KBM-7 (cell line): ENCODE data around the gene TMEM116.
"Not testable (repeated sequence)": the region's sequence is repeated elsewhere in the genome, so short reads cannot be mapped to it uniquely, and the experiment has no call there.

Source experiments
- DNase-seq: peaks from one replicate; pipeline ENCODE4 v3.0.0-alpha.2; 2015
- in situ Hi-C: fragments of 300-500 bp; cut with MboI; formaldehyde crosslinking; loops from 2 replicates; pipeline ENCODE4 v1.14.3; 2020; ENCODE audit warnings: low sequenced_read_pairs, low pct_unique_long_range_greater_than_20kb, mixed read lengths

TMEM116 gene

DNA sequence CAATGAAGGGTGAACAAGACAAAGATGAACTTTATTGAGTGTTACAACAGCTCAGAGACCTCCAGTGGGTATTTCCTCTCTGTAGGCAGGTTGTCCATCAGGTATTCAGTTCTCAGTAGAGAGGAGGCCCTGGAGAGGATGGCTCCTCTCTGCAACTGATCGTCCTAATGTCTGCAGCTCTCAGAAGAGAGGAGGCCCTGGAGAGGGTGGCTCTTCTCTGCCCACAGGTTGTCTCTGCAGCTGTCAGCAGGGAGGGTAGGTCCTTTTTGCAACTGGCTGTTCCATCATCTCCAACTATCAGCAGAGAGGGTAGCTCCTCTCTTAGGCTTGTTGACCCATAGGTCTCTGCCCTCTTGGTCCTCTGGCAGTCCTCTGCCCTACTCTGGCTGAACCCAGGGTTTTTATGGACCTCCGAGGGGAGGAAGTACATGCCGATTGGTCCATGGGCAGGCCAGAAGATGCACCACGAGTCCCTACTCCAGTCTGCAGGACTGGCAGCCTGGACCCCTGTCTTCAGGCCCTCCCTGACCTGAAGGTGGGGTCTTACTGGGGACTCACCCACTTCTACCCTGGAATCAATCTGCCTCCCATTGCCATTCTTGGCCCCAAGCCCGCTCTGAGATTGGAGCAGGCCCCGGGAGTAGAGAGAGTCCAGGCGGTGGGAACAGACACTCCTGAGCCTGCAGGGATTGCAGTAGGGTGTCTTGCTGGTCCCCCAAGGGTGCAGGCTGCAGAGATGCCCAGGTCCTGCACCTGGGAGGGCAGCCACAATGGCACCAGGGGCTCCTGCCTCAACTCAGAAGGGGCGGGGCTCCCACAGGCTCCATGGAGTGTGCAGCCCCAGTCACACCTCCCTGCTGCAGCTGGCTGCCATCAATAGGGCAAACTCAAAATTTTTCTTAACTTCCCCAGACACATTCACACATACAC, 2.3 kb downstream of the TMEM116 start:
- in situ Hi-C loops: no loop called here
- no peak for DNase-seq

DNA sequence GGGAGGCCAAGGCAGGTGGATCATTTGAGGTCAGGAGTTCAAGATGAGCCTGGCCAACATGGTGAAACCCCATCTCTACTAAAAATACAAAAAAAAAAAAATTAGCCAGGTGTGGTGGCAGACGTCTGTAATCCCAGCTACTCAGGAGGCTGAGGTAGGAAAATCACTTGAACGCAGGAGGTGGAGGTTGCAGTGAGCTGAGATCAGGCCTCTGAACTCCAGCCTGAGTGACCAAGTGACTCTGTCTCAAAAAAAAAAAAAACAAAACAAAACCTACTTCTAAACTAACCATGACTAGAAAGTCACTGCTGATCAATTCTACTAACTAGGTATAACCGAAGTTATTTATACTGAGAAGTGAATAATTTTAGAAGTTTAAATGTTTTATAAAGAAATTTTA, 3.4 kb downstream of the TMEM116 start:
- DNase-seq, in situ Hi-C loops: not testable (repeated sequence)

DNA sequence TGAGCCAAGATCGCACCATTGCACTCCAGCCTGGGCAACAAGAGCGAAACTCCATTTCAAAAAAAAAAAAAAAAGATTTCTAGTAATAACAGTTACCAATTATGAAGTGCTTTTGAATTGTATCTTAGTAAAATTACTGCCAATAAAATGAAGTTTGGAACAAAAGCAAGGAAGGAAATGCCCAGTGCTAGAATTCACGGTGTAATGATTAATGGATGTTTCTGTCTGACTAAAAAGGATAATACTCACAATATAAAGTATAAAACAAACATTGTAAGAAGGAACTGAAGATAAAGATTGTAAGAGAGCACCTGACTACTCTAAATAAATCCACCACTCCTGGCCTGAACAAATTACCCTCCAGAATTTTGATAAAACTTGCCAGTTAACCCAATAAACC, 4.0 kb downstream of the TMEM116 start:
- no peak for DNase-seq

DNA sequence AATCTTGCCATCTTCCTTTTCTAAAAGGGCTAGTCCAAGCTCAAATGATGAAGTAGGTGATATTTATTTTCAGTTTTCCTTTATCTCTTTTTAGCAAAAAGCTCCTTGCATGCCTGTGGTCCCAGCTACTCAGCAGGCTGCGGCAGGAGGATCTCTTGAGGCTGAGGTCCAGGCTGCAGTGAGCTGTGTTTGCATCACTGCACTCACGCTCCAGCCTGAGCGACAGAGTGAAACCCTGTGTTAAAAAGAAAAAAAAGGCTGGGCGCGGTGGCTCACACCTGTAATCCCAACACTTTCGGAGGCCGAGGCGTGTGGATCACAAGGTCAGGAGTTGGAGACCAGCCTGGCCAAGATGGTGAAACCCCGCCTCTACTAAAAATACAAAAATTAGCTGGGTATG, 5.0 kb downstream of the TMEM116 start:
- no peak for DNase-seq

More for the DNA sequence above, 4.0 kb downstream of the TMEM116 start:
- in situ Hi-C loops: no loop called here

DNA sequence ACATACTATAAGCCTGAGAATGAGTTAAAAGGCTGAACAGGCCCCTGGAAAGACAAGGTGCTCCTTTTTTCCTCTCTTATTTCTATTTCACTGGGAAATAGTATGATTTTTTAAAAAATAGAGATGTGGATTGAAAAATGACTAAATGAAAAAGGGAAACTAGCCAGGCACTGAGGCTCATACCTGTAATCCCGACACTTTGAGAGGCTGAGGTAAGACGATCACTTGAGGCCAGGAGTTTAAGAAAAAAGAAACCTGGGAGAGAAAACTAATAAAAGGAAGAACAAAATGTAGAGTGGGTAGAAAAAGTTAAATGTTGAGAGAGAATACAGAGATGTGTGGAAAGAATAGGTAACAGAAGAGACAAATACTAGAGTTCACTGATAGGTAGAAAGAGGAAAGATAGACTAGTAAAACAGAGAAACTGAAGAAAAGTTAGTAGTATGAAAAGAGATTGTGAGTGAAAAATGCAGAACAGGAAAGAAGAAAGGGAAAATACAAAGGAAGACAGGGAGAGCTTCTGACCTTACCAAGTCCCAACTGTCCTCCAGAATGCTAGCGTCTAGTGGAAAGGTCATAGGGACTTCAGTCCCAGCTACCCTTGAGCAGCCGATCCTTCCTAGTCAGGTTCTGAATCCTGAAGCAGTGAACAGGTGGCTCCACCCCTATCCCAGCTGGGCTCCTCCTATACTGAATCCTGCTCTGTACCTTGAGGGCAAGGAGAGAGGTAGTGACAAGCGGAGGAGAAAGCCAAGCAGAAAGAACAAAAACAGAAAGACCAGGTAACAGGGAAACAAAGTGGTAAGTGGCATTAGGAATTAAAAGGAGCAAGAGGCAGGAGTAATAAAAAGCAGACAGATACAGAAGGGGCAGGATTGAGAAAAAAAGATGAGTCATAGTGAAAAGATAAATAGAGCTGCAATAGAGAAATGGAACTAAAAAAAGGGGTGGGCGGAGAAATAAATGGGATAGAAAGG, 7.3 kb downstream of the TMEM116 start:
- in situ Hi-C loops: no loop called here
- no peak for DNase-seq

More for the DNA sequence above, 5.0 kb downstream of the TMEM116 start:
- in situ Hi-C loops: no loop called here

DNA sequence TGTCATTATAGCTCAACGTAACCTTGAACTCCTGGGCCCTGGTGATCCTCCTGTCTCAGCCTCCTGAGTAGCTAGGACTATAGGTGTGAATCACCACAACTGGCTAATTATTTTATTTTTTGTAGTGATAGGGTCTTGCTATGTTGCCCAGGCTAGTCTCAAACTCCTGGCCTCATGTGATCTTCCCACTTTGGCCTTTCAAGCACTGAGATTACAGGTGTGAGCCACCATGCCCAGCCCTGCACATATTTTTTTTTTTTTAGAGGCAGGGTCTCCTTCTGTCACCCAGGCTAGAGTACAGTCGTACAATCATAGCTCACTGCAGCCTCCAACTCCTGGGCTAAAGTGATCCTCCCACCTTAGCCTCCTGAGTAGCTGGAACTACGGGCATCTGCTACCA, 8.9 kb downstream of the TMEM116 start:
- no peak for DNase-seq
- in situ Hi-C loops: no loop called here

DNA sequence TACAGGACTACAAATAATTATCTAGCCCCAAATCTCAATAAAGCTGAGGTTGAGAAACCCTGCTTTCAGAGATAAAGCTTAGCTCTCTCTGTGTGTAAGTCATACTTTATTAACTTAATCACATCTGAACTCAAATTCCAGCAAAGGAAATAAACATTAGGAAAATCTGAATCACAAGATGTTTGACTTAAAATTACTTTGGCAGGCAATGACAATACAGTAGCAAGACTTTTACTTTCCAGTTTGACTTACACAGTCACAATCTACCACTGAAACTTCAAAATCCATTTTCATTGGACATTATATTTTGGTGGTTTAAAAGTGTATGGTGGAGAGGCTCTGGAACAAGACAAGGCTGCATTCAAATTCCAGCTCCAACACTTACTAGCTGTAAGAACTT, 11.4 kb downstream of the TMEM116 start:
- in situ Hi-C loops: no loop called here
- DNase-seq: no peak

DNA sequence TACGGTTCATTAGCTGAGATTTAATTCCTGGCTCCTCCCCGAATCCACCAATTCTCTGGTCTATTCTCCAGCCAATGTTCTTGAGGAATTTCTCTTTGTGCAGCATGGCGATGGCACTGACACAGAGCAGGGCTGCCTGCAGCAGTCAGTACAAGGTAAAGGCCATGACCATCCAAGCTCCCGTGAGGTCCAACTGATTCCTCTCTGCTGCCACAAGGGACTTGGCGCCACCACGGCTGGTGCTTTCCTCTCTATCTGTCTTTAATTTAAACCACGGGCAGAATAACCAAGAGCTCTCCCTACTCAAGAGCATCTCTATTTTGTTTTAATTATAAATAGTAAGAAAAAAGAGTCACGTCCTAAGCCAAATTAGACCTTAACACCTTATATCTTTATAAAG, 12.1 kb downstream of the TMEM116 start:
- no peak for DNase-seq
- in situ Hi-C loops: no loop called here

DNA sequence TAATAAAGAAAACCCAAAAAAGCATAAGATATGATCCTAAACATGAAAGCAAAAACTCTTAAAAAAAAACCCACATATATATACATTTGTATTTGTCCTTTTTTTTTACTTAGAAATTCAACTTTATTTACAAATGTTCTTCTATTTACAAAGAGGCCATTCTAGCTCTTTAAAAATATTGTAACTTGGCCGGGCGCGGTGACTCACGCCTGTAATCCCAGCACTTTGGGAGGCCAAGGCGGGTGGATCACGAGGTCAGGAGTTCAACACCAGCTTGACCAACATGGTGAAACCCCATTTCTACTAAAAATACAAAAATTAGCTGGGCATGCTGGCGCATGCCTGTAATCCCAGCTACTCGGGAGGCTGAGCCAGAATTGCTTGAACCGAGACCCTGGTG, 13.8 kb downstream of the TMEM116 start:
- DNase-seq, in situ Hi-C loops: not testable (repeated sequence)

DNA sequence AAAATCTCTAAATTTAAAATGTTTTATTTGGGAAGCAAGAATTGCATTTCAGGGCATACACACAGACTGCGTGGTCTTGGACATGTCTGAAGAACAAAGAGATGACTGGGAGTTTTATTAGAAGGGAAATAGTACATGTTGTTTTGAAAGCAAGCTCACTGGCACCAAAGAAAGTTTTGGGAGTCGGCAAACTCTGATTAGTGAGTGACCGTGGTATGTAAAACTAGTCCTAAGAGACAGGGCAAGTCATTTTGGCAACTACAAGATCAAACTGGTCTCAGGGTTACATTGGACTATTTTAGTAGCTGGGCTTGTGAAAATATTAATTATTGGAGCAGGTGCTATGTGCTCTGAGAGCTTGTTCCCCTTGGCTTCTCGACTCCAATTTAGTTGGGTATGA, 14.9 kb downstream of the TMEM116 start:
- in situ Hi-C loops: no loop called here
- no peak for DNase-seq

DNA sequence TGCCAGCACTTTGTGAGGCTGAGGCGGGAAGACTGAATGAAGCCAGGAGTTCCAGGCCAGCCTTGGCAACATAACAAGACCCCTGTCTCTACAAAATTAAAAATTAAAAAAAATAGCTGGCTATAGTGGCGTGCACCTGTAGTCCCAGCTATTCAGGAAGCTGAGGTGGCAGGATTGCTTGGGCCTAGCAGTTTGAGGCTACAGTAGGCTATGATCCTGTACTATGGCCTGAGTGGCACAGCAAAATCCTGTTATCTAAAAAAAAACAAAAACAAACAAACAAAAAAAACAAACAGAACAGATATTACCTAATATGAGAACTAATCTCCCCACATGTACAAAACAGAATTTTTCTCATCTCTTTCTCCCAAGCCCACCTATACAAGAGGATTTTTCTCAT, 15.7 kb downstream of the TMEM116 start:
- in situ Hi-C loops: no loop called here

DNA sequence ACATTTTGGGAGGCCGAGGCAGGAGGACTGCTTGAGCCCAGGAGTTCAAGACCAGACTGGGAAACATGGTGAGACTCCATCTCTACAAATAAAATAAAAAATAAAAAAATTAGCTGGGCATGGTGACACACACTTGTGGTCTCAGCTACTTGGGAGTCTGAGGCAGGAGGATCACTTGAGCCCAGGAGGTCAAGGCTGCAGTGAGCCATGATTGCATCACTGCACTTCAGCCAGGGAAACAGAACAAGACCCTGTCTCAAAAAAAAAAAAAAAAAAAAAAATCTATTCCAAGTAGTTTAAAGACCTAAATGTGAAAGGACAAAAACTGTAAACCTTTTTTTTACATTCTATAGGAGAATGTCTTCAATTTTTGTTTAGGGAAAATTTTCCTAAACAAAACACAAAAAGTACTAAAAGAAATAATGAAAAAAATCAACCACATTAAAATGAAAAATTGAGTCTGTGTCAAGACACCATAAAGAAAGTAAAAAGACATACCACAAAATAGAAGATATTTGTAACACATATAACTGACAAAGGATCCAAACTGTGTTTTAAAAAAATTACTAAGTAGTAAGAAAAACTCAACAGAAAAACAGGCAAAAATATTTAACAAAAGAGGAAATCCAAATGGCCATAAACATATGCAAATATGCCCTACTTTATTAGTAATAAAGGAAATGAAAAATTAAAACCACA, 17.0 kb downstream of the TMEM116 start:
- no peak for DNase-seq
- in situ Hi-C loops: no loop called here

More for the DNA sequence above, 15.7 kb downstream of the TMEM116 start:
- DNase-seq: no peak

DNA sequence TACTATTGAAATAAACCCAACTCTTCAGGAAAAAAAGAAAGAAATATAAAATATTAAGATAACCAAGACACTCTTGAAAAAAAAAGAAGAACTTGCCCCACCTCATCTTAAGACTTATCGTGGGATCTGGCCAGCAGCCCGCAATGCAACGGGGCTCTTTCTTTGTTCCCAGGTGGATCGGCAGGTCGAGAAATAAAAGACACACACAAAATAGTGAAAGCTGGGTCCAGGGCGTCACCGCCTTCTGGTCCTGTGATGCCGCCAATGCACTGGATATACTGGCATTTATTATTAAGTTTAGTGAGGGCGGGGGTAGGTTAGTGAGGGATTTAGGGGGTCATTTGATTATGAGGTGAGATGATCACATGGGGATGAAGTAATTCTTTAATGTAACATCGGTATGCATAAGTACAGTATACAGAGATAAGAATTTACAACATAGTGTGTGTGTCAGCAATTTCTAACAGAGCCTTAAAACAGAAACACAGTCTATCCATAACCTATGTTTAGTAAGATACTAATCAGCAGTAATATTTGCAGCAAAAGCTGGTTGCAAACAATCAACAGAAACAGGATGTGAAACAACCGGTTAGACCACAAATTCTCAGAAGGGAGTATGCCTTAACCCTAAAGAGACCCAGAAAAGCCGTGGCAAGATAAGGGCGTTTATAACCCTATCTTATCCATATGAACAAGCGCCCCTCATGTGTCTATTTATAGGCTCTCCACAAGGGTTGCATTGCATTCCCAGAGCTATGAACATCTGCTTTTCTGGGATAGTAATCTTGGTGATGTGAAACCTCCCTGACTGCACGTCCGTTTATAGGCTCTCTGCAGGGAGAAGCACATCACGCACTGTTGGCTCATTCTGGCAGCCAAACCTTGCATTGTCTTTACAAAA, 18.5 kb downstream of the TMEM116 start:
- peak; percentile 28 for DNase-seq

DNA sequence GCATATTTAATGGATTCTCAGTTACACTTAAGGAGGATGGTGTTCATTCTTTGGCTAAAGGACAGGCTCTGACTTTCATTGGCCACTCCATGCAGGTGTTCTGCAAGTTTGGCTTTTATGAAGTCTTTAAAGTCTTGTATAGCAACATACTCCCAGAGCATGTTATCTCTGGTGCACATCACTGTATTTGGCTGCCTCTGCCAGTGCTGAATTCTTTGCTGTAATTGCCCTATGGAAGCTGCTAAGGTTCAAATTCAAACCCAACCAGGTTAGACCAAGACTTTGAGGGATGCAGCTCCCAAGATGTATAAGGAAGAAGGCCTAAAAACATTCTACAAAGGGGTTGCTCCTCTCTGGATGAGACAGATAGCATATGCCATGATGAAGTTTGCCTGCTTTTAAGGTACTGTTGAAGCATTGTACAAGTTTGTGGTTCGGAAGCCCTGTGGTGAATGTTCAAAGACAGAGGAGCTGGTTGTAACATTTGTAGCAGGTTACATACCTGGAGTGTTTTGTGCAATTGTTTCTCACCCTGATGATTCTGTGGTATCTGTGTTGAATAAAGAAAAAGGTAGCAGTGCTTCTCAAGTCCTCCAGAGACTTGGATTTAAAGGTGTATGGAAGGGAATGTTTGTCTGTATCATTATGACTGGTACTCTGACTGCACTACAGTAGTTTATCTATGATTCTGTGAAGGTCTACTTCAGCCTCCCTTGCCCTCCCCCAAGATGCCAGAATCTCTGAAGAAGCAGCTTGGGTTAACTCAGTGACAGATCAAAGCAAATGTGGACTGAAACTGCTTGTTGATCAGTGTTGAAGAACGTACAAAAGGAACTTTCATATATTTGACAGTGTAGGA, 19.4 kb downstream of the TMEM116 start:
- in situ Hi-C loops: no loop called here
- no peak for DNase-seq

More for the DNA sequence above, 18.5 kb downstream of the TMEM116 start:
- in situ Hi-C loops: not testable (repeated sequence)

DNA sequence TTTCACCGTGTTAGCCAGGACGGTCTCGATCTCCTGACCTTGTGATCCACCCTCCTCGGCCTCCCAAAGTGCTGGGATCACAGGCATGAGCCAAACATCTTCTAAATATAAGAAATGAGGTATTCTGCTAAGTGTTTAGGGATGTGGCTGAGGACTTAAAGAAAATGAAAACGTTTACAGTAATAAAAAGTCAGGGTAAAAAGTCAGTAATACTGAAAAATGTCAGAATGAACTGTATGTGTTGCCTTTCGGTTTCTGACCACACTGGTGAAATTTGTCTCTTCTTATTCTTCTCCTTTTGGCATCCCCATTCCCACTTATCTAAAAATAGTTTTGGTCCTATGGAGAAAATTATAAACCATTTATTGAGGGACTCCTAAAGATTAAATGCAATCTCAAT, 20.5 kb downstream of the TMEM116 start:
- in situ Hi-C loops: no loop called here
- no peak for DNase-seq

DNA sequence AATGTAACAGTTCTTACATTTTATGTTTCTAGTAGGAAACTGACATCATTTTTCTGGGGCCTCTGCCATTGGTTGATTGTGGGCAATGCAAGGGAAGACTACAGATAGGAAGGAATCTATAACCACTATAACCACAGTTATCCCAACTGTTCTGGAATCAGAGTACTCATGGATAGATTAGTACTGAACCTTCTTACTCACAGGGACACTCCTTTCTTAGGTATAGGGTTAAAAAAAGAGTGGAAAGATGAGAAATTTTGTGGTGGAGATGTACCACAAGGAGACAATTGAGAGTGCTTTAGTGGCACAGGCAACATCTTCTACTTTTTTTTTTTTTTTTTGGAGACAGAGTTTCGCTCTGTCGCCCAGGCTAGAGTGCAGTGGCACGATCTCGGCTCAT, 21.0 kb downstream of the TMEM116 start:
- DNase-seq: no peak
- in situ Hi-C loops: no loop called here

DNA sequence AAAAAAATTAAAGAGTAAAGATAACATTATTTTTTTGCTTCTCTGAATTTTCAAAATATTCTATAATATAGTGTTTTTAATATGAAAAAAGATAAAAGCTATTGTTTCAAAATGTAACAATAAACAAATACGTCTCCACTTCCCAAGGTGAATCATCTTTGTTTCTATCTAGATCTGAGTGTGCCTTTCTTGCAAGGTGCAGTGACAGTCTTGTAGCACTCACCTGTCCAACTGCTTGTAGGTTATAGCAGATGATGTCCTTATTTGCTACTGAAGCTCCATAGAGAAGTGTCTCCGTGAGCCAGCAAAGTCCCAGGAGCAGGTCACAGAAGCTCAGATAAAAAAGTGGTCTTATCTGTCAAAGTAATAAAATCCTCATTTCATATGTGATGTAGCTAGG, 21.4 kb downstream of the TMEM116 start:
- DNase-seq: no peak
- in situ Hi-C loops: no loop called here
